ENCODE data around the gene CDH15. TPM values are rescaled to one million over a fixed set of nuclear protein-coding genes. Genes with fewer than 3 reads are reported as not detected.

Gene CDH15
- total and polyA plus RNA-seq, 2 of the 13 experiments (the other 11 are each of a cell fraction or from before 2014, with no cell fraction given): 0.74 to 2.2 TPM

- TF ChIP-seq ARID2 (CRISPR knock-in tag; IDR thresholded peaks at IDR 0.05; ENCODE audit: borderline replicate concordance) (no peak), ZNF441 (CRISPR knock-in tag; IDR thresholded peaks at IDR 0.05; ENCODE audit: borderline replicate concordance) (peak; percentile 65; the same call in 1 of the 2 replicates), SCMH1 (CRISPR knock-in tag; IDR thresholded peaks at IDR 0.05; ENCODE audit: borderline replicate concordance) (no peak), AHDC1 (CRISPR knock-in tag; IDR thresholded peaks at IDR 0.05; ENCODE audit: borderline replicate concordance) (0 out of 2 replicates have a peak, but pooled peaks have one; percentile 11), BRF2 (CRISPR knock-in tag; IDR thresholded peaks at IDR 0.05) (no peak; the same call in 1 of the 2 replicates), KLF11 (CRISPR knock-in tag; IDR thresholded peaks at IDR 0.05) (peak; percentile 79; the same call in 1 of the 2 replicates), ZNF530 (CRISPR knock-in tag; IDR thresholded peaks at IDR 0.05; ENCODE audit: low read depth) (no peak), SIX1 (CRISPR knock-in tag; IDR thresholded peaks at IDR 0.05; ENCODE audit: borderline replicate concordance) (no peak), HOXA5 (CRISPR knock-in tag; IDR thresholded peaks at IDR 0.05) (peak; percentile 93), ZNF781 (CRISPR knock-in tag; IDR thresholded peaks at IDR 0.05; ENCODE audit: borderline replicate concordance, not compliant biosample characterization) (no peak), CENPBD1 (CRISPR knock-in tag; IDR thresholded peaks at IDR 0.05; ENCODE audit: borderline replicate concordance, low read depth) (no peak), KDM6A (CRISPR knock-in tag; IDR thresholded peaks at IDR 0.05; ENCODE audit: low read depth) (no peak), THYN1 (CRISPR knock-in tag; IDR thresholded peaks at IDR 0.05; ENCODE audit: borderline replicate concordance, low read depth) (no peak), KDM5B (CRISPR knock-in tag; IDR thresholded peaks at IDR 0.05; ENCODE audit: borderline replicate concordance) (peak; percentile 96), EEA1 (CRISPR knock-in tag; IDR thresholded peaks at IDR 0.05; ENCODE audit: borderline replicate concordance) (0 out of 2 replicates have a peak, but pooled peaks have one; percentile 68), ZNF552 (CRISPR knock-in tag; IDR thresholded peaks at IDR 0.05; ENCODE audit: borderline replicate concordance) (peak; percentile 26; the same call in 1 of the 2 replicates)
- TF ChIP-seq, protein P1, sequence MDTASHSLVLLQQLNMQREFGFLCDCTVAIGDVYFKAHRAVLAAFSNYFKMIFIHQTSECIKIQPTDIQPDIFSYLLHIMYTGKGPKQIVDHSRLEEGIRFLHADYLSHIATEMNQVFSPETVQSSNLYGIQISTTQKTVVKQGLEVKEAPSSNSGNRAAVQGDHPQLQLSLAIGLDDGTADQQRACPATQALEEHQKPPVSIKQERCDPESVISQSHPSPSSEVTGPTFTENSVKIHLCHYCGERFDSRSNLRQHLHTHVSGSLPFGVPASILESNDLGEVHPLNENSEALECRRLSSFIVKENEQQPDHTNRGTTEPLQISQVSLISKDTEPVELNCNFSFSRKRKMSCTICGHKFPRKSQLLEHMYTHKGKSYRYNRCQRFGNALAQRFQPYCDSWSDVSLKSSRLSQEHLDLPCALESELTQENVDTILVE (CRISPR knock-in tag; IDR thresholded peaks at IDR 0.05): peak; percentile 96
- TF ChIP-seq, protein P2, sequence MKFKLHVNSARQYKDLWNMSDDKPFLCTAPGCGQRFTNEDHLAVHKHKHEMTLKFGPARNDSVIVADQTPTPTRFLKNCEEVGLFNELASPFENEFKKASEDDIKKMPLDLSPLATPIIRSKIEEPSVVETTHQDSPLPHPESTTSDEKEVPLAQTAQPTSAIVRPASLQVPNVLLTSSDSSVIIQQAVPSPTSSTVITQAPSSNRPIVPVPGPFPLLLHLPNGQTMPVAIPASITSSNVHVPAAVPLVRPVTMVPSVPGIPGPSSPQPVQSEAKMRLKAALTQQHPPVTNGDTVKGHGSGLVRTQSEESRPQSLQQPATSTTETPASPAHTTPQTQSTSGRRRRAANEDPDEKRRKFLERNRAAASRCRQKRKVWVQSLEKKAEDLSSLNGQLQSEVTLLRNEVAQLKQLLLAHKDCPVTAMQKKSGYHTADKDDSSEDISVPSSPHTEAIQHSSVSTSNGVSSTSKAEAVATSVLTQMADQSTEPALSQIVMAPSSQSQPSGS (CRISPR knock-in tag; IDR thresholded peaks at IDR 0.05): peak; percentile 80; the same call in 1 of the 2 replicates
These were observed 69.8 kb downstream of the CDH15 start (continued) for GRCh38 chr16:89241187-89242007.
